ENCODE data around the gene RASGRP4.
"Not testable (repeated sequence)": the region's sequence is repeated elsewhere in the genome, so short reads cannot be mapped to it uniquely, and the experiment has no call there.

- TF ChIP-seq CTCF (conservative IDR thresholded peaks at IDR 0.05; ENCODE audit: low read depth, low read length); EZH2phosphoT487 (IDR thresholded peaks at IDR 0.05; ENCODE audit: borderline replicate concordance, low read length): not testable (repeated sequence)
These were observed 62.9 kb downstream of the RASGRP4 start for GRCh38 chr19:38362946-38363688.

All from PC-3 (cell line).